Astrocyte of the spinal cord (primary cell): Measurements from ENCODE around the gene SKA2.
A peak's percentile ranks its signal among the peaks of the same experiment; 100 is the strongest.
"Not testable (repeated sequence)": the region's sequence is repeated elsewhere in the genome, so short reads cannot be mapped to it uniquely, and the experiment has no call there.

Source experiments
- DNase-seq: peaks from one replicate; pipeline ENCODE4 v3.0.0; 2011; ENCODE audit warnings: low read depth, low spot score
- H3K4me3 ChIP-seq: 2 replicates; pipeline ENCODE4 v1.5.1; 2011; ENCODE audit warnings: low read depth, mild to moderate bottlenecking, low read length, moderate library complexity
- CTCF ChIP-seq: IDR thresholded peaks from 2 replicates; pipeline ENCODE4 v1.5.1; 2012; ENCODE audit warnings: low read depth, mild to moderate bottlenecking, low read length, inconsistent platforms
- in situ Hi-C: cut with HindIII; loops from 2 replicates; pipeline ENCODE4 v1.10.0; 2017; ENCODE audit warnings: low sequenced_read_pairs

SKA2 gene

GRCh38 chr17:59093145-59093701 lies 61.8 kb downstream of the SKA2 start:
- in situ Hi-C loops = no loop called here
- H3K4me3 ChIP-seq = no peak overlapping the region
- no peak for TF ChIP-seq CTCF
- no peak for DNase-seq

GRCh38 chr17:59090593-59090992 lies 64.4 kb downstream of the SKA2 start:
- DNase-seq, in situ Hi-C loops: not testable (repeated sequence)

GRCh38 chr17:59084154-59084553 lies 70.8 kb downstream of the SKA2 start:
- in situ Hi-C loops = no loop called here
- no peak for TF ChIP-seq CTCF
- no peak for DNase-seq
- no peak overlapping the region for H3K4me3 ChIP-seq

More at GRCh38 chr17:59090593-59090992, 64.4 kb downstream of the SKA2 start:
- not testable (repeated sequence) for H3K4me3 ChIP-seq

- in situ Hi-C loops = no loop called here
- no peak for TF ChIP-seq CTCF
- DNase-seq = peak; percentile 7
- no peak overlapping the region for H3K4me3 ChIP-seq
Observed at GRCh38 chr17:59074494-59074893, 80.5 kb downstream of the SKA2 start.

GRCh38 chr17:59073972-59074371 lies 81.0 kb downstream of the SKA2 start:
- no peak overlapping the region for H3K4me3 ChIP-seq
- no peak for DNase-seq
- TF ChIP-seq CTCF = no peak
- in situ Hi-C loops = no loop called here

- TF ChIP-seq CTCF = no peak
- DNase-seq = no peak
- H3K4me3 ChIP-seq = no peak overlapping the region
- in situ Hi-C loops = no loop called here
Observed at GRCh38 chr17:59069856-59070255, 85.1 kb downstream of the SKA2 start.

- H3K4me3 ChIP-seq = no peak overlapping the region
- no peak for DNase-seq
- TF ChIP-seq CTCF = no peak
- in situ Hi-C loops = no loop called here
Observed at GRCh38 chr17:59067756-59068155, 87.2 kb downstream of the SKA2 start.
